K562 (cell line): ENCODE measurements around the gene LUC7L. TPM values are rescaled to one million over a fixed set of nuclear protein-coding genes. Genes with fewer than 3 reads are reported as not detected.

Source experiments
- CEBPB ChIP-seq: fragments of 450-650 bp; IDR thresholded peaks from 2 replicates; pipeline ENCODE4 v1.6.1; 2016; ENCODE audit warnings: missing genetic modification characterization, missing compliant biosample characterization
- EHMT2 ChIP-seq: fragments of 450-650 bp; IDR thresholded peaks from 2 replicates; pipeline ENCODE4 v1.6.1; 2018; ENCODE audit warnings: antibody characterized with exemption
- ETV1 ChIP-seq: fragments of 450-650 bp; conservative IDR thresholded peaks from 2 replicates; pipeline ENCODE4 v1.6.1; 2016; ENCODE audit warnings: missing genetic modification characterization, control low read depth, low read depth, missing compliant biosample characterization
- FOXK2 ChIP-seq, 2 experiments: fragments of 450-650 bp; IDR thresholded peaks in 1 of 2; conservative IDR thresholded peaks in 1 of 2; 2 replicates each; pipeline ENCODE4 v1.6.1; 2016; ENCODE audit warnings: low read depth in 2 of 2, mild to moderate bottlenecking in 1 of 2
- GATAD2A ChIP-seq: fragments of 450-650 bp; IDR thresholded peaks from 2 replicates; pipeline ENCODE4 v1.6.1; 2017
- MCM3 ChIP-seq: fragments of 450-650 bp; IDR thresholded peaks from 2 replicates; pipeline ENCODE4 v1.6.1; 2016
- MCM5 ChIP-seq: fragments of 450-650 bp; IDR thresholded peaks from 2 replicates; pipeline ENCODE4 v1.6.1; 2016; ENCODE audit warnings: low read depth
- MEF2D ChIP-seq: conservative IDR thresholded peaks from 2 replicates; pipeline ENCODE4 v1.6.1; 2016; ENCODE audit warnings: low read depth, missing genetic modification characterization, missing compliant biosample characterization
- MEIS2 ChIP-seq: fragments of 450-650 bp; IDR thresholded peaks from 2 replicates; pipeline ENCODE4 v1.6.1; 2014; ENCODE audit warnings: mild to moderate bottlenecking; ENCODE audit not compliant: partially characterized antibody
- MXD1 ChIP-seq: fragments of 250-450 bp; sonication (Bioruptor Pico); IDR thresholded peaks from 2 replicates; pipeline ENCODE4 v1.8.0; 2021; ENCODE audit warnings: borderline replicate concordance, mild to moderate bottlenecking, moderate library complexity; ENCODE audit not compliant: poor library complexity, severe bottlenecking
- NONO ChIP-seq, 2 experiments: fragments of 200-400 bp in 1 of 2; fragments of 450-650 bp in 1 of 2; formaldehyde crosslinking in 1 of 2; IDR thresholded peaks; 2 replicates each; pipeline ENCODE4 v1.6.1; 2017; ENCODE audit warnings: low read depth in 2 of 2, mild to moderate bottlenecking in 2 of 2, moderate library complexity in 2 of 2, low read length in 1 of 2
- PPARD ChIP-seq: fragments of 250-450 bp; sonication (Bioruptor Pico); IDR thresholded peaks from 2 replicates; pipeline ENCODE4 v1.8.0; 2022; ENCODE audit warnings: inconsistent platforms, mild to moderate bottlenecking, moderate library complexity
- RNF2 ChIP-seq: sonication (generic); IDR thresholded peaks from 2 replicates; pipeline ENCODE4 v1.6.1; 2016
- SNRNP70 ChIP-seq: fragments of 200-400 bp; formaldehyde crosslinking; optimal IDR thresholded peaks from 2 replicates; pipeline ENCODE3; 2017; ENCODE audit warnings: low read depth, low read length
- SRSF1 ChIP-seq: fragments of 200-400 bp; formaldehyde crosslinking; IDR thresholded peaks from 2 replicates; pipeline ENCODE4 v1.6.1; 2017; ENCODE audit warnings: mild to moderate bottlenecking, low read depth, low read length, moderate library complexity
- ZFX ChIP-seq: sonication (generic); formaldehyde crosslinking; IDR thresholded peaks from 2 replicates; pipeline ENCODE4 v1.8.0; 2022; ENCODE audit warnings: mild to moderate bottlenecking, missing genetic modification reagents, moderate library complexity
- ZNF280B ChIP-seq: fragments of 250-450 bp; sonication (Bioruptor Pico); IDR thresholded peaks from 2 replicates; pipeline ENCODE4 v1.5.1; 2021; ENCODE audit warnings: mild to moderate bottlenecking
- ZNF586 ChIP-seq: fragments of 450-650 bp; formaldehyde crosslinking; conservative IDR thresholded peaks from 2 replicates; pipeline ENCODE4 v1.4.0; 2020; ENCODE audit warnings: mild to moderate bottlenecking, moderate library complexity
- ZNF668 ChIP-seq: fragments of 250-450 bp; sonication (Bioruptor Pico); IDR thresholded peaks from 2 replicates; pipeline ENCODE4 v1.8.0; 2022; ENCODE audit warnings: mild to moderate bottlenecking, inconsistent platforms
- polyA plus RNA-seq, 8 experiments: library from polyadenylated mRNA; depleted of rRNA in 4 of 8; stranded (reverse) in 5 of 8; unstranded in 3 of 8; fragments of >200 nt; fragmentation: Nextera tagmentation in 2 of 8; fragmentation: Illumina TruSeq in 1 of 8; extraction: Ambion mirVana in 2 of 8; extraction: Trizol in 1 of 8; gene quantifications; 2 replicates each; pipeline versions ENCODE4 v1.2.1 to v1.2.3, GENCODE V29; 2011 to 2014; ENCODE audit warnings: inconsistent platforms in 1 of 8, missing spikeins in 1 of 8
- total RNA-seq, 7 experiments: library from RNA; depleted of rRNA in 6 of 7; stranded (reverse); fragments of >200 nt in 6 of 7; fragmentation: Illumina TruSeq in 2 of 7; extraction: Trizol in 2 of 7; gene quantifications; 2 replicates each; pipeline versions ENCODE4 v1.2.1 to v1.2.3, GENCODE V29; 2011 to 2021; ENCODE audit warnings: low replicate concordance in 1 of 7
- TF ChIP-seq, protein P1 (sequence below): sonication (generic); formaldehyde crosslinking; IDR thresholded peaks from 2 replicates; pipeline ENCODE4 v1.8.0; 2022; ENCODE audit warnings: mild to moderate bottlenecking, missing genetic modification reagents
- TF ChIP-seq, protein P2 (sequence below): sonication (generic); IDR thresholded peaks from 2 replicates; pipeline ENCODE4 v1.6.1; 2016
- TF ChIP-seq, protein P3 (sequence below): fragments of 450-650 bp; formaldehyde crosslinking; IDR thresholded peaks from 2 replicates; pipeline ENCODE4 v1.4.0; 2020; ENCODE audit warnings: mild to moderate bottlenecking, moderate library complexity

Gene LUC7L
- total and polyA plus RNA-seq, 9 of the 15 experiments (the other 6 are each of a cell fraction or from before 2014, with no cell fraction given) = 1.7 to 93.3 (median 59.5) TPM

DNA sequence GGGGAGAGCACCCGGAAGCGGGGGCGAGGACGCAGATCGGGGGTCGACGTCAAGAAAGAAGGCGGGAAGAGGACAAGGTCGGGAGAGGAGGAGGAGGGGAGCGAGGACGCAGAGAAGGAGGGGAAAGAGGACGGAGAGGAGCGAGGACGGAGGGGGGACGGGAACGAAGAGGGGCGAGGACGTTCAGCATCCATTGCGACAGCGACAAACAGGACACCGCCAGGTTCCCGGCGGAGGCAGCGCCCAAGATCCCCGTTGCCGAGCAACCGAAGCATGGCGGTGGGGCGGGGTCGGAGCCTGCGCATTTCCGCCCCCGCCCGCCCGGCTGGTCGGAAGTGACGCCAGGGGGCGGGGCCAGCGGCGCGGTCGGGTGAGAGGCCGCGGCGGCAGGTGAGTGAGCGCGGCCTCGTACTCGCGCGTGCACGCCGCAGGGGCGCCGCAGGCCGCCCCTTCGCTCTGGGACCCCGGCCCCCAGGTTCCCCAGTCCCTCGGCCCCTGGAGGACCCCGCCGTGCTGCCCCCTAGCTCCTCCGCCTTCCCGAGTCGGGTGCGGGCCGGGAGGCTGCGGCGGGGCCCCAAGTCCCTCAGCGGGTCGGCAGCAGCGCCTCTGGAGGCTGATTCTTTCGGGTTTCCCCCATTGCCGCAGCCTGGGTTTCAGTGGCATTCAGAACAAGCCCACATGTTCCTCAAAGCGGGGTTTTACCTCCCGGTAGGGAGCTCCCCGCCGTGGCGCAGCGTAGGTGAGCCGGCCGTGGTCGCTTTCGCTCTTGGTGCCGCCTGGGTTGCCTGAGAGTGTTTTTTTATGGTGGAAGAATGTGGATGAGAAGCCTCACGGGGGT is 5.4 kb upstream of the LUC7L start, which contains the start of gene FAM234A (continued):
- TF ChIP-seq, protein P1, sequence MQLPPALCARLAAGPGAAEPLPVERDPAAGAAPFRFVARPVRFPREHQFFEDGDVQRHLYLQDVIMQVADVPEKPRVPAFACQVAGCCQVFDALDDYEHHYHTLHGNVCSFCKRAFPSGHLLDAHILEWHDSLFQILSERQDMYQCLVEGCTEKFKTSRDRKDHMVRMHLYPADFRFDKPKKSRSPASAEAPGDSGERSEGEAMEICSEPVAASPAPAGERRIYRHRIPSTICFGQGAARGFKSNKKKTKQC (CRISPR knock-in tag) = no peak
- TF ChIP-seq MCM3 (no peak), PPARD (CRISPR knock-in tag) (no peak), ZNF280B (CRISPR knock-in tag) (no peak), SRSF1 (no peak), NONO (IDR thresholded peaks at IDR 0.05; ENCODE audit: low read depth in 2 of 2, low read length in 1 of 2) (peak; percentile 62 to 87; a peak in 3 of 4 replicates), MEIS2 (peak; percentile 13), ZFX (CRISPR knock-in tag) (peak; percentile 96), SNRNP70 (no peak), ZNF586 (CRISPR knock-in tag) (no peak), CEBPB (peak; percentile 93), GATAD2A (peak; percentile 48; the same call in 1 of the 2 replicates), ETV1 (tag) (peak; percentile 57), ZNF668 (no peak), MEF2D (tag) (no peak), EHMT2 (peak; percentile 11; the same call in 1 of the 2 replicates), MXD1 (CRISPR knock-in tag) (no peak), FOXK2 (conservative IDR thresholded peaks at IDR 0.05 in 1 of 2, IDR thresholded peaks at IDR 0.05 in 1 of 2; ENCODE audit: low read depth in 2 of 2) (peak; percentile 67 to 80), RNF2 (no peak), MCM5 (no peak)
- TF ChIP-seq, protein P2, sequence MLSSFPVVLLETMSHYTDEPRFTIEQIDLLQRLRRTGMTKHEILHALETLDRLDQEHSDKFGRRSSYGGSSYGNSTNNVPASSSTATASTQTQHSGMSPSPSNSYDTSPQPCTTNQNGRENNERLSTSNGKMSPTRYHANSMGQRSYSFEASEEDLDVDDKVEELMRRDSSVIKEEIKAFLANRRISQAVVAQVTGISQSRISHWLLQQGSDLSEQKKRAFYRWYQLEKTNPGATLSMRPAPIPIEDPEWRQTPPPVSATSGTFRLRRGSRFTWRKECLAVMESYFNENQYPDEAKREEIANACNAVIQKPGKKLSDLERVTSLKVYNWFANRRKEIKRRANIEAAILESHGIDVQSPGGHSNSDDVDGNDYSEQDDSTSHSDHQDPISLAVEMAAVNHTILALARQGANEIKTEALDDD = no peak
- TF ChIP-seq, protein P3, sequence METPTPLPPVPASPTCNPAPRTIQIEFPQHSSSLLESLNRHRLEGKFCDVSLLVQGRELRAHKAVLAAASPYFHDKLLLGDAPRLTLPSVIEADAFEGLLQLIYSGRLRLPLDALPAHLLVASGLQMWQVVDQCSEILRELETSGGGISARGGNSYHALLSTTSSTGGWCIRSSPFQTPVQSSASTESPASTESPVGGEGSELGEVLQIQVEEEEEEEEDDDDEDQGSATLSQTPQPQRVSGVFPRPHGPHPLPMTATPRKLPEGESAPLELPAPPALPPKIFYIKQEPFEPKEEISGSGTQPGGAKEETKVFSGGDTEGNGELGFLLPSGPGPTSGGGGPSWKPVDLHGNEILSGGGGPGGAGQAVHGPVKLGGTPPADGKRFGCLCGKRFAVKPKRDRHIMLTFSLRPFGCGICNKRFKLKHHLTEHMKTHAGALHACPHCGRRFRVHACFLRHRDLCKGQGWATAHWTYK (CRISPR knock-in tag) = peak; percentile 61; the same call in 1 of the 2 replicates
